OCI-LY3 (cell line): ENCODE measurements around the gene CFAP20.

Source experiments
- CTCF ChIP-seq: fragments of 200-600, 300-600 bp; sonication (generic); IDR thresholded peaks from 2 replicates; pipeline ENCODE4 v1.5.1; 2014; ENCODE audit warnings: antibody characterized with exemption, low read length, low read depth
- EZH2phosphoT487 ChIP-seq: fragments of 200-600 bp; shearing (Covaris generic); IDR thresholded peaks from 2 replicates; pipeline ENCODE4 v1.6.1; 2018; ENCODE audit warnings: antibody characterized with exemption, mixed run types, low read depth

- TF ChIP-seq CTCF (no peak), EZH2phosphoT487 (no peak)
These were observed 31.7 kb upstream of the CFAP20 start for GRCh38 chr16:58160855-58161254.
